RWPE1 (cell line): Measurements from ENCODE around the gene YWHAG.

Experiments
- CTCF ChIA-PET: fragments of 350-600 bp; sonication (Branson Sonifier 250); formaldehyde crosslinking; extraction: SDS; loops from one replicate; lab custom pipeline; 2021; lab: Yijun Ruan, JAX
- POLR2A ChIA-PET: fragments of 400-600 bp; formaldehyde crosslinking; extraction: SDS; loops from one replicate; lab custom pipeline; 2020; ENCODE audit warnings: antibody characterized with exemption; ENCODE audit not compliant: low non-redundant PET; lab: Yijun Ruan, JAX
- DNase-seq: peaks from one replicate; pipeline ENCODE4 v3.0.0; 2012; ENCODE audit warnings: low spot score
- H3K27ac ChIP-seq: fragments of 450-650 bp; 2 replicates; pipeline ENCODE4 v1.5.1; 2017
- CTCF ChIP-seq: fragments of 450-650 bp; conservative IDR thresholded peaks from 2 replicates; pipeline ENCODE4 v1.5.1; 2017; ENCODE audit warnings: low read depth, mild to moderate bottlenecking

The YWHAG gene

GRCh38 chr7:76281006-76281705, 77.6 kb downstream of the YWHAG start:
- DNase-seq, result no peak
- no peak for TF ChIP-seq CTCF
- POLR2A ChIA-PET, result no interaction called here
- CTCF ChIA-PET, result interaction anchor here (1.5 to 2.3 kb wide), 3 partner anchors 10 to 33 kb away, joined by 5 to 11 read pairs (median 7); no protein-coding TSS in a partner anchor
- H3K27ac ChIP-seq, result no peak overlapping the region

- no peak for DNase-seq
- H3K27ac ChIP-seq, result no peak overlapping the region
- CTCF ChIA-PET, result no interaction called here
- TF ChIP-seq CTCF, result no peak
- POLR2A ChIA-PET, result no interaction called here
These were observed 78.4 kb downstream of the YWHAG start for GRCh38 chr7:76280408-76280807.

GRCh38 chr7:76278540-76278939, 80.3 kb downstream of the YWHAG start:
- no peak for DNase-seq
- ChIA-PET POLR2A (no interaction called here), CTCF (interaction anchor here (0.7 kb wide), 1 partner anchor 15 kb away, joined by 4 read pairs; no protein-coding TSS in a partner anchor)

More at GRCh38 chr7:76278540-76278939, 80.3 kb downstream of the YWHAG start:
- no peak for TF ChIP-seq CTCF
- H3K27ac ChIP-seq, result no peak overlapping the region
